Spleen (tissue), 11 donors: Measurements from ENCODE around the gene TUG1. TPM values are rescaled to one million over a fixed set of nuclear protein-coding genes. Genes with fewer than 3 reads are reported as not detected.

Experiments
- DNase-seq: peaks from one replicate; pipeline ENCODE4 v3.0.0-alpha.2; 2020
- H3K27ac ChIP-seq, 8 donors: fragments of 200-600 bp; sonication (generic) in 7 of 8; 1 replicate in 4 of 8; 2 replicates in 4 of 8; pipeline versions ENCODE4 v1.5.0 to v1.8.0; 2016 to 2021; ENCODE audit warnings: inconsistent platforms in 4 of 8, mild to moderate bottlenecking in 4 of 8, moderate library complexity in 1 of 8
- H3K27me3 ChIP-seq, 7 donors: fragments of 200-600 bp; sonication (generic) in 6 of 7; replicated peaks in 1 of 7; 1 replicate in 4 of 7; 2 replicates in 3 of 7; pipeline versions ENCODE4 v1.5.0 to v1.8.0; 2016 to 2021; ENCODE audit warnings: inconsistent platforms in 3 of 7, mild to moderate bottlenecking in 1 of 7
- H3K36me3 ChIP-seq, 6 donors: fragments of 200-600 bp; sonication (generic) in 5 of 6; 1 replicate in 4 of 6; 2 replicates in 2 of 6; pipeline versions ENCODE4 v1.5.0 to v1.8.0; 2016 to 2021; ENCODE audit warnings: inconsistent platforms in 2 of 6
- H3K4me1 ChIP-seq, 6 donors: fragments of 200-600 bp; sonication (generic) in 5 of 6; 1 replicate in 3 of 6; 2 replicates in 3 of 6; pipeline versions ENCODE4 v1.5.0 to v1.8.0; 2016 to 2021; ENCODE audit warnings: inconsistent platforms in 3 of 6
- H3K4me3 ChIP-seq, 8 donors: fragments of 200-600 bp; sonication (generic) in 7 of 8; 1 replicate in 4 of 8; 2 replicates in 4 of 8; pipeline versions ENCODE4 v1.5.0 to v1.8.0; 2016 to 2021; ENCODE audit warnings: inconsistent platforms in 4 of 8, mild to moderate bottlenecking in 4 of 8, moderate library complexity in 2 of 8
- H3K9me3 ChIP-seq, 8 donors: fragments of 200-600 bp; sonication (generic) in 7 of 8; 1 replicate in 4 of 8; 2 replicates in 4 of 8; pipeline versions ENCODE4 v1.5.0 to v1.8.0; 2016 to 2021; ENCODE audit warnings: inconsistent platforms in 4 of 8
- POLR2A ChIP-seq, 3 donors: fragments of 450-650 bp; IDR thresholded peaks; one replicate each; pipeline ENCODE4 v1.5.1; 2017; ENCODE audit warnings: antibody characterized with exemption in 3 of 3, mild to moderate bottlenecking in 1 of 3
- POLR2AphosphoS5 ChIP-seq, 3 donors: sonication (generic); formaldehyde crosslinking; IDR thresholded peaks; one replicate each; pipeline ENCODE4 v1.5.1; 2017; ENCODE audit warnings: antibody characterized with exemption in 3 of 3
- WGBS, 5 donors: extraction: QIAGEN DNeasy Blood & Tissue Kit in 3 of 5; methylation state at CpG; one replicate each; pipeline versions ENCODE4 v1.1.5 to v1.1.7; 2013 to 2018; 5-methylcytosine and 5-hydroxymethylcytosine counted together
- intact Hi-C: fragments of 100-400 bp; cut with DNase I; formaldehyde crosslinking; loops from one replicate; pipeline ENCODE4 v1.15.0; 2023; ENCODE audit warnings: low total_unique reads
- polyA plus RNA-seq, 3 donors: library from polyadenylated mRNA; stranded (reverse); fragments of 200-250 nt; gene quantifications; one replicate each; pipeline ENCODE4 v1.2.1, GENCODE V29; 2013
- total RNA-seq, 7 donors: library from RNA; depleted of rRNA in 3 of 7; stranded (reverse); fragments of >200 nt in 3 of 7; fragmentation: NEBNext Ultra II Directional in 4 of 7; extraction: Animal tissue kit (Norgen Biotek cat#: 25700) in 4 of 7; gene quantifications; one replicate each; pipeline versions ENCODE4 v1.1.0 to v1.2.1, GENCODE V29; 2016 to 2021
- TF ChIP-seq, protein P1 (sequence below), 11 experiments: fragments of 200-600 bp in 7 of 11; fragments of 450-650 bp in 4 of 11; sonication (generic) in 4 of 11; IDR thresholded peaks in 8 of 11; conservative IDR thresholded peaks in 3 of 11; 1 replicate in 7 of 11; 2 replicates in 4 of 11; pipeline versions ENCODE4 v1.4.0 to v1.8.0; 2016 to 2021; ENCODE audit warnings: antibody characterized with exemption in 11 of 11, inconsistent platforms in 4 of 11, mild to moderate bottlenecking in 1 of 11
- donor health status: healthy with polysubstance abuse.
- donor health status: DM: no; HTN: no; CAD: no; lungs with moderate emphysema.
- donor health status: DM: no; HTN: no; CAD: no.
- donor health status: Bipolar disorder and iron deficiency.
- donor health status: healthy.
- donor health status: DM: no; HTN: no; CAD: no.
- donor health status: DM: yes; HTN: yes; CAD: no.

TUG1 gene
- total and polyA plus RNA-seq, 10 donors: 23.3 to 127 (median 85.0) TPM

DNA sequence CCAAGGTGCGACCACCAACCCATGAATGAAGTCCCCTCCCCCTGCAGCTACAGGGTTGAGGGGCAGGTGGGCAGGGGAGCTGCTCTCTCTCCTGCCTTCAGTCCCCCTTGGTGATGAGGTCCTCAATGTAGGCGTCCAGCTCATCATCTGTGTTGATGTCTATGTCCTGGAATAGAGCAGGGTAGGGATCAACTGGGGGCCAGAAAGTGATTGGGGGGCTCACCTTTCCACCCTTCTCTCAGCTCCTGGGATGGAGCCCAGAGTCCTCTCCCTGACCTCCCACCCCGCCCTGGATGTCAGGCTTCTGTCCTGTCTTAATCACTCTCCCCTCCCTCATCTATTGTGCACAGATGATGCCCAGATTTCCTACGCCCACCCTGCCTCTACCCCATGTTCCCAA, 42.4 kb upstream of the TUG1 start:
- Histone ChIP-seq H3K9me3 (no peaks in the 10 kb centered on the region), H3K4me1 (peaks cover 0 to 10% (median 3%) of the 10 kb centered on the region in 6 donors), H3K4me3 (no peak overlapping the region), H3K27ac (no peak overlapping the region), H3K36me3 (peaks cover 0 to 79% (median 56%) of the 10 kb centered on the region in 6 donors), H3K27me3 (no peaks in the 10 kb centered on the region)
- WGBS, 5 donors: 95 to 100% (median 98%) methylated on average over 4 of the region's 4 CpGs
- intact Hi-C loops: loop anchor here (10.0 kb wide), 1 partner anchor 162 kb away; no protein-coding TSS in a partner anchor
- DNase-seq: no peak
- TF ChIP-seq POLR2A (IDR thresholded peaks at IDR 0.05): no peak
- no peak for TF ChIP-seq POLR2AphosphoS5 (IDR thresholded peaks at IDR 0.05)
- TF ChIP-seq, protein P1, sequence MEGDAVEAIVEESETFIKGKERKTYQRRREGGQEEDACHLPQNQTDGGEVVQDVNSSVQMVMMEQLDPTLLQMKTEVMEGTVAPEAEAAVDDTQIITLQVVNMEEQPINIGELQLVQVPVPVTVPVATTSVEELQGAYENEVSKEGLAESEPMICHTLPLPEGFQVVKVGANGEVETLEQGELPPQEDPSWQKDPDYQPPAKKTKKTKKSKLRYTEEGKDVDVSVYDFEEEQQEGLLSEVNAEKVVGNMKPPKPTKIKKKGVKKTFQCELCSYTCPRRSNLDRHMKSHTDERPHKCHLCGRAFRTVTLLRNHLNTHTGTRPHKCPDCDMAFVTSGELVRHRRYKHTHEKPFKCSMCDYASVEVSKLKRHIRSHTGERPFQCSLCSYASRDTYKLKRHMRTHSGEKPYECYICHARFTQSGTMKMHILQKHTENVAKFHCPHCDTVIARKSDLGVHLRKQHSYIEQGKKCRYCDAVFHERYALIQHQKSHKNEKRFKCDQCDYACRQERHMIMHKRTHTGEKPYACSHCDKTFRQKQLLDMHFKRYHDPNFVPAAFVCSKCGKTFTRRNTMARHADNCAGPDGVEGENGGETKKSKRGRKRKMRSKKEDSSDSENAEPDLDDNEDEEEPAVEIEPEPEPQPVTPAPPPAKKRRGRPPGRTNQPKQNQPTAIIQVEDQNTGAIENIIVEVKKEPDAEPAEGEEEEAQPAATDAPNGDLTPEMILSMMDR (IDR thresholded peaks at IDR 0.05 in 8 of 11, conservative IDR thresholded peaks at IDR 0.05 in 3 of 11): no peak

- Histone ChIP-seq H3K36me3 (peaks cover 4 to 90% (median 67%) of the 10 kb centered on the region in 6 donors), H3K4me3 (no peak overlapping the region), H3K9me3 (no peaks in the 10 kb centered on the region), H3K27me3 (no peaks in the 10 kb centered on the region), H3K27ac (no peak overlapping the region), H3K4me1 (peaks cover 0 to under 1% (median 0%) of the 10 kb centered on the region in 6 donors)
- intact Hi-C loops: loop anchor here (10.0 kb wide), 1 partner anchor 163 kb away; no protein-coding TSS in a partner anchor
- DNase-seq: no peak
- no peak for TF ChIP-seq POLR2AphosphoS5 (IDR thresholded peaks at IDR 0.05)
- TF ChIP-seq, protein P1 (IDR thresholded peaks at IDR 0.05 in 8 of 11, conservative IDR thresholded peaks at IDR 0.05 in 3 of 11): no peak
- no peak for TF ChIP-seq POLR2A (IDR thresholded peaks at IDR 0.05)
- WGBS, 5 donors: 86 to 95% (median 92%) methylated on average over 10 of the region's 10 CpGs
Observed at GRCh38 chr22:30927806-30928205, 41.3 kb upstream of the TUG1 start.

GRCh38 chr22:30928401-30928800, 40.7 kb upstream of the TUG1 start:
- WGBS, 5 donors: 92 to 98% (median 95%) methylated on average over 6 of the region's 6 CpGs
- no peaks in the 10 kb centered on the region for H3K27me3 ChIP-seq
- H3K4me1 ChIP-seq: no peaks in the 10 kb centered on the region
- no peaks in the 10 kb centered on the region for H3K9me3 ChIP-seq
- DNase-seq: no peak
- peaks cover 4 to 95% (median 73%) of the 10 kb centered on the region in 6 donors for H3K36me3 ChIP-seq
- intact Hi-C loops: loop anchor here (10.0 kb wide), 1 partner anchor 164 kb away; no protein-coding TSS in a partner anchor
- H3K27ac ChIP-seq: no peak overlapping the region
- H3K4me3 ChIP-seq: no peak overlapping the region
- TF ChIP-seq, protein P1 (IDR thresholded peaks at IDR 0.05 in 8 of 11, conservative IDR thresholded peaks at IDR 0.05 in 3 of 11): no peak
- TF ChIP-seq POLR2AphosphoS5 (IDR thresholded peaks at IDR 0.05) (no peak), POLR2A (IDR thresholded peaks at IDR 0.05) (no peak)

GRCh38 chr22:30930228-30930627, 38.8 kb upstream of the TUG1 start:
- H3K4me1 ChIP-seq: no peaks in the 10 kb centered on the region
- no peak overlapping the region for H3K27ac ChIP-seq
- no peaks in the 10 kb centered on the region for H3K27me3 ChIP-seq
- H3K36me3 ChIP-seq: peaks cover 4 to 100% (median 91%) of the 10 kb centered on the region in 6 donors
- intact Hi-C loops: no loop called here
- DNase-seq: no peak
- no peaks in the 10 kb centered on the region for H3K9me3 ChIP-seq
- WGBS, 5 donors: 96 to 98% (median 97%) methylated on average over 3 of the region's 3 CpGs
- no peak overlapping the region for H3K4me3 ChIP-seq
- TF ChIP-seq POLR2AphosphoS5 (IDR thresholded peaks at IDR 0.05): no peak
- TF ChIP-seq, protein P1 (IDR thresholded peaks at IDR 0.05 in 8 of 11, conservative IDR thresholded peaks at IDR 0.05 in 3 of 11): no peak
- TF ChIP-seq POLR2A (IDR thresholded peaks at IDR 0.05): no peak
